Nephron (organoid): Measurements from ENCODE around the gene EML1.
A peak's percentile ranks its signal among the peaks of the same experiment; 100 is the strongest.

Source experiments
- H3K27ac Mint-ChIP-seq, 3 experiments: 2 replicates each; pipeline ENCODE4 v1.8.0; 2020; ENCODE audit warnings: mixed read lengths in 3 of 3, mild to moderate bottlenecking in 2 of 3, moderate library complexity in 1 of 3
- H3K27me3 Mint-ChIP-seq: 2 replicates; pipeline ENCODE4 v1.8.0; 2021; ENCODE audit warnings: low read depth, mild to moderate bottlenecking, moderate library complexity, mixed read lengths
- H3K36me3 Mint-ChIP-seq: 2 replicates; pipeline ENCODE4 v1.8.0; 2020; ENCODE audit warnings: low read depth, mixed read lengths
- H3K4me1 Mint-ChIP-seq: 2 replicates; pipeline ENCODE4 v1.8.0; 2020; ENCODE audit warnings: mixed read lengths
- H3K4me3 Mint-ChIP-seq, 3 experiments: 2 replicates each; pipeline ENCODE4 v1.8.0; 2020; ENCODE audit warnings: mild to moderate bottlenecking in 3 of 3, mixed read lengths in 3 of 3, moderate library complexity in 2 of 3
- H3K9me3 Mint-ChIP-seq: 2 replicates; pipeline ENCODE4 v1.8.0; 2020; ENCODE audit warnings: mixed read lengths
- TF ChIP-seq, protein P1 (sequence below), 3 experiments: fragments of 200-600 bp; sonication (generic); IDR thresholded peaks; one replicate each; pipeline ENCODE4 v1.5.0; 2021; ENCODE audit warnings: antibody characterized with exemption in 3 of 3; ENCODE audit not compliant: unreplicated experiment in 3 of 3

EML1 gene

DNA sequence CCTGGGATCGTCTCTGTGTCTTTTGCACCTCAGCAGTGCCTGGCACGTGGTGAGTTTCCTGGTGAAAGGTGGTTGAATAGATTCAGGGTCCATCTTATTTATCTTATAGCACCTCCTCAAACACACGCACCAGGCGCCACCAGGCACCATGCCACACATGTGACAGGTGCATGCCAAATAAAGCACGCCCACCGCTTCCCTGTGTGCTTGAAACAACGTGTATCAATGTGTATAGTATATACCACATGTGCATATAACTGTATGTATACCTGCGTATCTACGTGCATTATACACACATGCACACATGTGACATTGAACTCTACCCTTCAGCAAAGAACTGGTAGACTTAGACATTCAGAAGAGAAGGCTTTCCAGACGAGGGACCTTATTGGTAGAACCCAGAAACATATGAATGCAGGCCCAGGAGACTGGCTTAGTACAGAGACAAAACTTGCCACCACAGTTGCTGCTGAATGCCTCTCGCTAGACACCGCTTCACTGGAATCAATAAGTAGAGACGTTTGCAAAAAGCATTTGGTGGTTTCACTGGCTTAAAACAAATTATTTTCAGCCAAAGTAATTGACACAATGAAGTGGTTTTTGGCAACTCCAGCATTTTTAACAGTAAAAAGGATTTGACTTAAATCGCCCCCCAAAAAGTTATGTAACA lies 10.0 kb downstream of the EML1 start:
- H3K27me3 Mint-ChIP-seq, result no peaks in the 10 kb centered on the region
- peaks cover 33% of the 10 kb centered on the region for H3K4me1 Mint-ChIP-seq
- no peak overlapping the region for H3K27ac Mint-ChIP-seq
- TF ChIP-seq, protein P1, sequence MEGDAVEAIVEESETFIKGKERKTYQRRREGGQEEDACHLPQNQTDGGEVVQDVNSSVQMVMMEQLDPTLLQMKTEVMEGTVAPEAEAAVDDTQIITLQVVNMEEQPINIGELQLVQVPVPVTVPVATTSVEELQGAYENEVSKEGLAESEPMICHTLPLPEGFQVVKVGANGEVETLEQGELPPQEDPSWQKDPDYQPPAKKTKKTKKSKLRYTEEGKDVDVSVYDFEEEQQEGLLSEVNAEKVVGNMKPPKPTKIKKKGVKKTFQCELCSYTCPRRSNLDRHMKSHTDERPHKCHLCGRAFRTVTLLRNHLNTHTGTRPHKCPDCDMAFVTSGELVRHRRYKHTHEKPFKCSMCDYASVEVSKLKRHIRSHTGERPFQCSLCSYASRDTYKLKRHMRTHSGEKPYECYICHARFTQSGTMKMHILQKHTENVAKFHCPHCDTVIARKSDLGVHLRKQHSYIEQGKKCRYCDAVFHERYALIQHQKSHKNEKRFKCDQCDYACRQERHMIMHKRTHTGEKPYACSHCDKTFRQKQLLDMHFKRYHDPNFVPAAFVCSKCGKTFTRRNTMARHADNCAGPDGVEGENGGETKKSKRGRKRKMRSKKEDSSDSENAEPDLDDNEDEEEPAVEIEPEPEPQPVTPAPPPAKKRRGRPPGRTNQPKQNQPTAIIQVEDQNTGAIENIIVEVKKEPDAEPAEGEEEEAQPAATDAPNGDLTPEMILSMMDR (IDR thresholded peaks at IDR 0.05; ENCODE audit: unreplicated experiment in 3 of 3), result no peak
- no peaks in the 10 kb centered on the region for H3K9me3 Mint-ChIP-seq
- H3K4me3 Mint-ChIP-seq, result no peak overlapping the region
- no peaks in the 10 kb centered on the region for H3K36me3 Mint-ChIP-seq

DNA sequence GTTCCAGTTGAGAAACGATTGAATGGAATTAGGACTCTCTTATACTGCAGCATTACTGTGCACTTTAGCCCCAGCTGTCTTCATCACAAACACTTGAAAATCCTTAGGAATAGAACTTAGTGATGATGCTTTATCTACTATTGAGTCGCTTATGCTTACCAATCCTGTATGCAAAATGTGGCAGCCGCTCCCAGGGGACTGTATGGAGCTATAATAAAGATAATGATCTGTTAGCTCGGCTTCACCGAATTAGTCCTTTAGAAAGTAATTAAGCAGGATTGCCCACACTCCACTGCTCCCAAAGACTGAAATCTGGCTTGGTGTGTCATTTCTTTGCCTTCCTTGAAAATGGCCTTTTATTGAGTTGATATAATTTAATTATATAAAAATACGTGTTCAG lies 10.6 kb downstream of the EML1 start:
- H3K4me3 Mint-ChIP-seq, result no peak overlapping the region
- no peaks in the 10 kb centered on the region for H3K36me3 Mint-ChIP-seq
- H3K27ac Mint-ChIP-seq, result no peak overlapping the region
- H3K4me1 Mint-ChIP-seq, result peaks cover 33% of the 10 kb centered on the region
- H3K27me3 Mint-ChIP-seq, result no peaks in the 10 kb centered on the region
- H3K9me3 Mint-ChIP-seq, result no peaks in the 10 kb centered on the region
- TF ChIP-seq, protein P1 (IDR thresholded peaks at IDR 0.05; ENCODE audit: unreplicated experiment in 3 of 3), result no peak

DNA sequence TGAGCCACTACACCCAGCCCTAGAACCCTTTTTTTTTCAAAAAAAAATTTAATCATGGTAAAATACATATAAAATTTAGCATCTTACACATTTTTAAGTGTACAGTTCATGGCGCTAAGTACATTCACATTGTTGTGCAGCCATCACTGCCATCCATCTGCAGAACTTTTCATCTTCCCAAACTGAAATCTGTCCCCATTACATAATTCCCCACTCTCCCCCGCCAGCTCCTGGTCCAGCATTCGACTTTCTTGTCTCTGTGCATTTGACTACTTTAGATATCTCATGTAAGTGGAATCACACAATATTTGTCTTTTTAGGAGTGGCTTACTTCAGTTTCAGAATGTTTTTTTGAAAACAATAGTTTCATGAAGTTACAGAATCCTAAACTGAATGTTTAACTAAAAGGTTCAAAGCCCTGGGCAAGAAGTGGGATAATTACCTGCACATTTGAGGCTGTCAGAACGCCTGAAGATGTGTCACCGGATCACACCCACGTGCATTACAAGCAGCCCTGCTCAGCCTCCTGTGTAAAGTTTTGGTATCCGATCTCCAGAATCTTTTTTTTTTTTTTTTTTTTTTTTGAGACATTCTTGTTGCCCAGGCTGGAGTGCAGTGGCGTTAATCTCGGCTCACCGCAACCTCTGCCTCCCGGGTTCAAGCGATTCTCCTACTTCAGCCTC lies 12.7 kb downstream of the EML1 start:
- Mint-ChIP-seq H3K36me3 (no peaks in the 10 kb centered on the region), H3K4me3 (no peak overlapping the region), H3K27ac (no peak overlapping the region), H3K27me3 (no peaks in the 10 kb centered on the region), H3K9me3 (no peaks in the 10 kb centered on the region), H3K4me1 (peaks cover 42% of the 10 kb centered on the region)
- TF ChIP-seq, protein P1 (IDR thresholded peaks at IDR 0.05; ENCODE audit: unreplicated experiment in 3 of 3), result no peak

DNA sequence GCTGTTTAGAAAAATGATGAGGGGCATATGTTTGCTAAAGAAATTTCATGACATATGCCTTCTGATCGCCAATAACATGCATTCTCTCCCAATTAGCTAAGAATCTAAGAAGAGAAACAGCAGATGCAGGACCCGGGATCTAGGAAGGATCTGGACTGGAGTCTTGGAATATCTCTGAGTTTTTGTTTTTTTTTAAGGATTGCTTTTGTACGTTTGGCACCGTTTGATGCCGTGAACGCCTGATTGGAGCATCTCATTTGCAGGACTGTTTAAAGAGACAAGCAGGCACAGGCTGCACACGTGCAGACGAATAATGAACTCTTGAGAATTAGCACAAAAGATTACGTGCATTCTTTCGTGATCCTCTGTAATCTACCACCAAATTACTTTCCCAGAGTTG lies 13.6 kb downstream of the EML1 start:
- H3K36me3 Mint-ChIP-seq, result no peaks in the 10 kb centered on the region
- no peaks in the 10 kb centered on the region for H3K9me3 Mint-ChIP-seq
- H3K27me3 Mint-ChIP-seq, result no peaks in the 10 kb centered on the region
- no peak overlapping the region for H3K4me3 Mint-ChIP-seq
- peak overlapping the region in 1 of 3 experiments; percentile 26 for H3K27ac Mint-ChIP-seq
- peaks cover 39% of the 10 kb centered on the region for H3K4me1 Mint-ChIP-seq
- TF ChIP-seq, protein P1 (IDR thresholded peaks at IDR 0.05; ENCODE audit: unreplicated experiment in 3 of 3), result no peak

DNA sequence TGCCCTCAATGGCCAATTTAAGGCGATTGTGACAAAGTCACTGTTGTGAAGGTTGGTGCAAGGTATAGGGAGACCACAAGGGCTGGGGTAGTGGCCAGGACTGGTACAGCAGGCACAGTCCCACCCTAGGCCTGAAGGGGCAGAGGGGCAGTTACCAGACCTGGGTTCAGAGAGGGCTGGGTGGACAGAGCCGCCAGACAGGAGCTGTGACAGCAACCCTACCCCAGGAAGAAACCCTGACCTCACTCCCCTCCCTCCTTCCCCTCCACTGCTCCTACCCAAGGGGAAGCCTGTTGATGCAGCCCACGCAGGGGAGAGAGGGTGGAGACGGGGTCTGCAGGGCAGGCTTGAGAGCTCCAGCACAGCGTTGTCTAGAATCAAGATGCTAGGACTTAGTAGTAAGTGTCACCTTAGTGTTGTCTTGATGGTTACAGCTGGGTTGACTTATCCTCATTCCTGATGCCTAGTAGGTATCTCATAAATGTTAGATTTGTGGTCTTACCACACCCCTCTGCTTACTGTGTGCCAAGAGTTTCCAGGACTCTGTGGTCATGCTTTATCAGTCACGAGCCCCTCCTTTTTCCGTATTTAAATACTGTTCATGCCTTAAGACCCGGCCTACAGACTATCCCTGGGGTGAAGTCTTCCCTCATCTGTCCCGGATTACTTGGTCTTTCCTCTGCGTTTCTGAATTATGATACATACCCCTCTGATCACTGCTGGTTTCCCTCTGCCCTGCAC lies 14.4 kb downstream of the EML1 start:
- peaks cover 34% of the 10 kb centered on the region for H3K4me1 Mint-ChIP-seq
- H3K4me3 Mint-ChIP-seq, result no peak overlapping the region
- peak overlapping the region in 2 of 3 experiments; percentile 16 to 25 for H3K27ac Mint-ChIP-seq
- TF ChIP-seq, protein P1 (IDR thresholded peaks at IDR 0.05; ENCODE audit: unreplicated experiment in 3 of 3), result no peak
- H3K36me3 Mint-ChIP-seq, result no peaks in the 10 kb centered on the region
- no peaks in the 10 kb centered on the region for H3K27me3 Mint-ChIP-seq
- H3K9me3 Mint-ChIP-seq, result no peaks in the 10 kb centered on the region
